Stimulated activated CD4-positive, alpha-beta T cell treated with anti-CD3 and anti-CD28 coated beads, Interleukin-2, amount 100 ng/mL, for 4 hours (primary cell): ENCODE results near the gene CGB3.
"Not testable (repeated sequence)": the region's sequence is repeated elsewhere in the genome, so short reads cannot be mapped to it uniquely, and the experiment has no call there.

ENCODE experiments used
- DNase-seq: peaks from one replicate; pipeline ENCODE4 v3.0.0-alpha.2; 2020; ENCODE audit warnings: low read depth

The CGB3 gene

GRCh38 chr19:49024233-49024632 is at the start of gene CGB3:
Gene CGB3 (minus strand): TSS chr19:49024333. CDS start chr19:49023971, 362 bp downstream.
- not testable (repeated sequence) for DNase-seq

DNA sequence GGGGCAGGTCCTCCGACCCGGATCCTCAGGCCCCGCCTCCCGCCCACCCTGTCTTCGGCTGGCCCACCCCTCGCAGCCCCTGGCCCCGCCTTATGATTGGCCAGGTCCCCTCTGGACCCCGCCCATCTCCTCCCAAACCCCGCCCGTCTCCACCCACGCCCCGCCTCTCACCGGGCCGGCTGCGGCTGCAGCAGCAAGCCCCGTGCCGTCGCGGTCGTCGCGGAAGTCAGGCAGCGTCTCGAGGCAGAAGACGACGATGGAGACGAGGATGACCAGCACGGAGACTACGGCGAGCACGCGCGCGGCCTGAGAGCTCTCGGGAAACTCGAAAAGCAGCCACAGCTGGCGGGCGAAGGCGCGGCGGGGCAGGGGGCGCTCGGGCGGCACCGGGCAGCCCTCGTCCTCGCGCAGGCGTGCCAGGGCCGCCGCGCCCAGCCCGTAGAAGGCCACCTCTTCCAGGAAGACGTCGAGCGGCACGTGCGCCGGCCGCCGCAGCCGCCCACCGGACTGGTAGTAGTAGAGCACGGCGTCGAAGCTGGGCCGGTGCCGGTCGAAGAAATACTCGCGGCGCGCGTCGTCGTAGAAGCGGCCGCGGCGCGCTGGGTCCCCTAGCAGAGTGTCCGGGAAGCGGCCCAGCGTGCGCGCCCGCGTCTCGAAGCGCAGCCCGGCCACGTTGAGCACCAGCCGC is 47.9 kb upstream of the CGB3 start:
- DNase-seq: peak; percentile 34

GRCh38 chr19:49070416-49070815 is 46.3 kb upstream of the CGB3 start:
- no peak for DNase-seq

GRCh38 chr19:49069026-49069425 is 44.9 kb upstream of the CGB3 start:
- no peak for DNase-seq

DNA sequence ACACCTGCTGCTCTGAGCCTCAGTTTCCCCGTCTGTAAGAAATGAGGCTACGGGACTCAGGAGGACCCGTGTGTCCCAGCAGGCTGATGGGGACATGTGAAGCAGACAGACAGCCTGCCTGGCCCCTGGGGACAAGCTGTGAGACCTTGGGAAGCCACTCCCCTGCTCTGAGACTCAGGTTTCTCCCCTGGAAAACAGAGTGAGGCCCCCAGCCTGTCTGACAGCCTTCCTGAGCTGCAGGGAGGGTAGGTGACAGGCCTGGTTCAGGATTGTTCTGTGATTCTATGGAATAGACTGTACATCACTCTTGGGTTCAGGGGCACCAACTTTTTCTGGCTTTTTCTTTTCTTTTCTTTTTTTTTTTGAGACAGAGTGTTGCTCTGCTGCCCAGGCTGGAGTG is 43.4 kb upstream of the CGB3 start:
- DNase-seq: no peak

DNA sequence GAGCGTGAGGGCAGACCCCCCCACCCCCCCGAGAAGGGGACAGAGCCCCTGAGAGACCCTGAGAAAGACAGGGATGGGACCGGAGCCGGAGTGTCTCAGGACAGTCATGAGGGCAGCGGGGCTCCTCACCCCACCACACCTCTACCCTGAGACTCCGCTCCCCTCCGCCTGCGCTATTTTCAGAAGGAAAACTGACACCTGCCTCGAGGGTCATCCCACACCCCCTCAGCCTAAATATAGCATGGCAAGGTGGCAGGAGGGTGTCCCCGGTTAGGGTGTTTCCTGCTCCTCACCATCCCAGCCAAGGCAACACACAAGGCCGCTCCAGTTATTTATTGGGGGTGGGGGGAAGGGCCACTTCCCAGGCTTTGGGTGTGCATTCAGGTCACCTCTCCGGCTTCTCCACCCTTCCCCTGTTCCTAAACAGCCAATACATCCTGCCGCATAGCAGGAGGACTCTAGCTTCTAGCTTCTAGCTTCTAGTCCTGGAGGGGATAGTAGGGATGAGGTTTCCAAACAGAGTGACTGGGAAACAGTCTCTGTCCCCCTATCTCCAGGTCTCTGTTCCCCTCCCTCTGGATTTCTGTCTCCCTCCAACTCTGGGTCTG is 41.9 kb upstream of the CGB3 start:
- DNase-seq: no peak

- DNase-seq: no peak
Measured at GRCh38 chr19:49064768-49065611, 40.9 kb upstream of the CGB3 start, which contains the start of gene NTF4. Gene NTF4 (minus strand): TSS chr19:49064818. CDS start chr19:49061997, 2,821 bp downstream.

DNA sequence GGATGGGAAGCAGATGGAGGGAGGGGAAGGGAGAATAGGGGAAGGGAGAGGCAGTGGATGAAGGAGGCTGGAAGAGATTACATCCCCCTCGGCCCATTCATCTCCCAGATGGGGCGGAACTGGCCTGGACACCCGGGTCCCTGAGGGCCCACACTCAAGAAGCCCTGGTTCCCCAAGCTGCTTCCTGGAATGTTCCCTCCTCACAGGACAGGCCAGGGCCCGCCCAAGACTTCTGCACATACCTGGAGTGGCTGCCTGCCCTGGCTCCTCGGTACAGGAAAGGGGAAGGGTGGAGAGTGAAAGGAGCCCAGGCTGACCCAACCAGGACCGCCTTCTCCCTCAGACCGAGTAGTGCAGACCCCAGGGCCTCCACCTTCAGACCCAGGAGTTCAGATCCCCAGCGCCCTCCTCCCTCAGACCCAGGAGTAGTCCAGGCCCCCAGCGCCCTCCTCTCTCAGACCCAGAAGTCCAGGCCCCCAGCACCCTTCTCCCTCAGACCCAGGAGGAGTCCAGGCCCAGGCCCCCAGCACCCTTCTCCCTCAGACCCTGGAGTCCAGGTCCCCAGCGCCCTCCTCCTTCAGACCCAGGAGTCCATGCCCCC is 40.0 kb upstream of the CGB3 start:
- DNase-seq: no peak

DNA sequence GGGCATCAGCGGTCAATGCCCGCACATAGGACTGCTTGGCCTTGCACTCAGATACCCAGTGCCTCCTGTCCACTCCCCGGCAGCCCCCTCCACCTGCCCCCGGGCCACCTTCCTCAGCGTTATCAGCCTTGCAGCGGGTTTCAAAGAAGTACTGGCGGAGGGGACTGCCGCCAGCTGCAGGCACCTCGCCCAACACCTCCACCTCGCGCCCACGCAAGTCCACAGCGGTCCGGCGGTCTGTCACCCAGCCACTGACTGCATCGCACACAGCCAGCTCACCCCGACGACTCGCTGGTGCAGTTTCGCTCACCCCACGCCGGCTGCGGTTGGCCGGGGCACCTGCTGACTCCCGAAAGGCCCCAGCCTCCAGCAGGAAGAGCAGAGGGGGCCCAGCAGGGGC is 37.3 kb upstream of the CGB3 start:
- no peak for DNase-seq

- DNase-seq: no peak
Measured at GRCh38 chr19:49061000-49061399, 36.9 kb upstream of the CGB3 start.

GRCh38 chr19:49059053-49059452 is 34.9 kb upstream of the CGB3 start:
- DNase-seq: no peak

GRCh38 chr19:49058562-49058961 is 34.4 kb upstream of the CGB3 start:
- DNase-seq: no peak

- no peak for DNase-seq
Measured at GRCh38 chr19:49057636-49058234, 33.6 kb upstream of the CGB3 start, which contains the start of gene CGB7. Gene CGB7 (minus strand): TSS chr19:49057749. CDS start chr19:49055375, 2,374 bp downstream.

GRCh38 chr19:49056902-49057596 is 32.9 kb upstream of the CGB3 start:
- DNase-seq: not testable (repeated sequence)

GRCh38 chr19:49056101-49056901 is 32.2 kb upstream of the CGB3 start:
- peak; percentile 24 for DNase-seq

- DNase-seq: not testable (repeated sequence)
Measured at GRCh38 chr19:49050376-49051033, 26.4 kb upstream of the CGB3 start.

- not testable (repeated sequence) for DNase-seq
Measured at GRCh38 chr19:49049834-49050233, 25.7 kb upstream of the CGB3 start.

DNA sequence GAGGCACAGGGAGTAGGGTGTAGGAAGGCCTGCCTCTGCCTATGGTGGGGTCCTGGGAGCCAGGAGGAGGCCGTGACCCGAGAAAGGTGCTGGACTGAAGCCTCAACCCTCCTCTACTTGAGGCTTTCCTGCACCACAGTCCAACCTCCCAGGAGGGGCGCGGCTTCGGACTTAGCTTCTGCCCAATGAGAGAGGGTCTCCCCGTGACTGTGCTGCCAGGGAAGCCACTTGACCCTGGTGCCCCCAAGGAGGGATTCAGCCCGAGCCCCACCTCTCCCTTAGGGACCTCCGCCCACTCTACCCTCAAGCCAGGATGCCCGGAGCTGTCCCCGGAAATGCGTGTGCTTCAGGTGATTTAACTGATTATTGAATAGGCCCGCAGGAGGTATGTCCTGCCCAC is 24.9 kb upstream of the CGB3 start, which contains the start of gene CGB8:
TSS of gene CGB8 (minus strand) at position 101 of the 400 bp plus-strand sequence. CDS start 372 bp downstream, outside the sequence.
- DNase-seq: not testable (repeated sequence)

- DNase-seq: not testable (repeated sequence)
Measured at GRCh38 chr19:49043548-49043947, 19.4 kb upstream of the CGB3 start, which contains the start of gene CGB5. Gene CGB5 (plus strand): TSS chr19:49043848. CDS start chr19:49044210, 362 bp downstream.
